ENCODE measurements around the gene IGHMBP2. TPM values are rescaled to one million over a fixed set of nuclear protein-coding genes. Genes with fewer than 3 reads are reported as not detected.

Gene IGHMBP2
- total RNA-seq, 2 experiments from 2014 or later, result 17.5 to 18.5 TPM

DNA sequence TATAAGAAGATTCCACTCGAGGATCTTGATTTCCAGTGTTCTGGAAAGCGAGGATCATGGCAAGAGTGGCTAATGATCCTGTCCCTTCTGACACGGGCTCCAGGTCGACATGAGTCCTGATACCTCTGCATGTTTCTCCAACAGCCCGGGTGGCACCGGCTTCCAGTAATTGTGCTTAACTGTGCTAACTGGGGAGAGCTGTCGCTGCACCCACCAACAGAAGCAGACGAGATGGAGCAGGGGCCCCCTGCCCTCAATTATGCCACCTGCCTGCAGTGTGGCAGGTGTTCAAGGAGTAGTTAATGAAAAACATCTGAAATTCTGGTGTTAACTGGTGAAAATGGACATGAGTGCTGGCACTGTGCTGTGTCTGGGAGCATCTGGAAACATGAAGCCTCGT lies 6.2 kb upstream of the IGHMBP2 start:
- no peak for DNase-seq
- no peak overlapping the region for H3K27ac Mint-ChIP-seq
- no peak for ATAC-seq (ENCODE audit: poor library complexity)
- peaks cover 83% of the 10 kb centered on the region for H3K36me3 Mint-ChIP-seq (ENCODE audit: low read depth)
- ChIA-PET POLR2A (no interaction called here), CTCF (no interaction called here)
- no peak overlapping the region for H3K4me3 Mint-ChIP-seq
- Histone ChIP-seq H3K4me1 (ENCODE audit: insufficient read depth, low read length) (peaks cover 7% of the 10 kb centered on the region), H3K27me3 (ENCODE audit: control insufficient read depth in 1 of 2, insufficient read depth in 2 of 2, low read length in 2 of 2) (no peaks in the 10 kb centered on the region), H3K4me3 (ENCODE audit: low read length) (no peak overlapping the region), H3K9me3 (ENCODE audit: control insufficient read depth in 1 of 2, insufficient read depth in 1 of 2, low read length in 2 of 2) (no peaks in the 10 kb centered on the region), H3K36me3 (ENCODE audit: insufficient read depth, low read length) (peaks cover 61% of the 10 kb centered on the region), H3K27ac (ENCODE audit: low read depth in 1 of 2, low read length in 2 of 2) (no peak overlapping the region)
- TF ChIP-seq, protein P1, sequence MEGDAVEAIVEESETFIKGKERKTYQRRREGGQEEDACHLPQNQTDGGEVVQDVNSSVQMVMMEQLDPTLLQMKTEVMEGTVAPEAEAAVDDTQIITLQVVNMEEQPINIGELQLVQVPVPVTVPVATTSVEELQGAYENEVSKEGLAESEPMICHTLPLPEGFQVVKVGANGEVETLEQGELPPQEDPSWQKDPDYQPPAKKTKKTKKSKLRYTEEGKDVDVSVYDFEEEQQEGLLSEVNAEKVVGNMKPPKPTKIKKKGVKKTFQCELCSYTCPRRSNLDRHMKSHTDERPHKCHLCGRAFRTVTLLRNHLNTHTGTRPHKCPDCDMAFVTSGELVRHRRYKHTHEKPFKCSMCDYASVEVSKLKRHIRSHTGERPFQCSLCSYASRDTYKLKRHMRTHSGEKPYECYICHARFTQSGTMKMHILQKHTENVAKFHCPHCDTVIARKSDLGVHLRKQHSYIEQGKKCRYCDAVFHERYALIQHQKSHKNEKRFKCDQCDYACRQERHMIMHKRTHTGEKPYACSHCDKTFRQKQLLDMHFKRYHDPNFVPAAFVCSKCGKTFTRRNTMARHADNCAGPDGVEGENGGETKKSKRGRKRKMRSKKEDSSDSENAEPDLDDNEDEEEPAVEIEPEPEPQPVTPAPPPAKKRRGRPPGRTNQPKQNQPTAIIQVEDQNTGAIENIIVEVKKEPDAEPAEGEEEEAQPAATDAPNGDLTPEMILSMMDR (IDR thresholded peaks at IDR 0.05), result no peak
- H3K27me3 Mint-ChIP-seq, result no peaks in the 10 kb centered on the region
- intact Hi-C loops (cut with DNase I, micrococcal nuclease), result no loop called here
- peaks cover 16% of the 10 kb centered on the region for H3K4me1 Mint-ChIP-seq (ENCODE audit: low read depth)
- H3K9me3 Mint-ChIP-seq, result no peaks in the 10 kb centered on the region

DNA sequence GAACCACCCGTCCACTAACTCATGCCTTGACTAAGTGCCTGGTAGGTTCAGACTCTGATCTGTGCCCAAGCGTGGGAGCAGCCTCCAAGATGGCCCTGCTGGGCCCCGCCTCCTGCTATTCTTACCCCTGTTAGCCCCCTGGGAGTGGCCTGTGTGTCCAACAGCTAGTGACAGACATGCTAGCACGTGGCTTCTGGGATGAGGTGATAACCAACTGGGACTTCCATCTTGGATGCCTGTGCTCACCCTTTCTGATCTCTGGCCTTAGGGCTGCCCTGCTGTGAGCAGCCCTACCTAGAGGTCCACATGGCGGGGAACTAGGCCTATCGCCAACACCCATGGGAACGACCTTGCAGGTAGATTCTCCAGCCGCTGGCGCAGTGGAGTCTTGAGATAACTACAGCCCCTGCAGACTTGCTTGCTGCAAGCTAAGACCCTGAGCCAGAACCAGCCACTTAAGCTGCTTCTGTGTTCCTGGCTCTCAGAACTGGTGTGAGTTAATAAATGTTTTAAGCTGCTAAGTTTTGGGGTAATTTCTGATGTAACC lies 2.8 kb upstream of the IGHMBP2 start:
- Mint-ChIP-seq H3K9me3 (no peaks in the 10 kb centered on the region), H3K27ac (no peak overlapping the region), H3K36me3 (ENCODE audit: low read depth) (peaks cover 83% of the 10 kb centered on the region), H3K4me3 (peak overlapping the region; percentile 13), H3K4me1 (ENCODE audit: low read depth) (peaks cover 47% of the 10 kb centered on the region), H3K27me3 (no peaks in the 10 kb centered on the region)
- Histone ChIP-seq H3K9me3 (ENCODE audit: control insufficient read depth in 1 of 2, insufficient read depth in 1 of 2, low read length in 2 of 2) (no peaks in the 10 kb centered on the region), H3K27ac (ENCODE audit: low read depth in 1 of 2, low read length in 2 of 2) (no peak overlapping the region), H3K27me3 (ENCODE audit: control insufficient read depth in 1 of 2, insufficient read depth in 2 of 2, low read length in 2 of 2) (no peaks in the 10 kb centered on the region), H3K36me3 (ENCODE audit: insufficient read depth, low read length) (peaks cover 40% of the 10 kb centered on the region), H3K4me1 (ENCODE audit: insufficient read depth, low read length) (peaks cover 31% of the 10 kb centered on the region), H3K4me3 (ENCODE audit: low read length) (no peak overlapping the region)
- no peak for ATAC-seq (ENCODE audit: poor library complexity)
- DNase-seq, result no peak
- POLR2A ChIA-PET, result no interaction called here
- intact Hi-C loops (cut with DNase I, micrococcal nuclease), result loop anchor here (5.0 to 10.0 kb wide), 6 partner anchors 59 to 1304 kb away; partner anchors contain the start of genes CPT1A (in 2 of the 2), FADD (in 1 of the 2), PPP6R3 (in 1 of the 2) and TPCN2 (in 1 of the 2)
- CTCF ChIA-PET, result no interaction called here
- TF ChIP-seq, protein P1 (IDR thresholded peaks at IDR 0.05), result no peak

DNA sequence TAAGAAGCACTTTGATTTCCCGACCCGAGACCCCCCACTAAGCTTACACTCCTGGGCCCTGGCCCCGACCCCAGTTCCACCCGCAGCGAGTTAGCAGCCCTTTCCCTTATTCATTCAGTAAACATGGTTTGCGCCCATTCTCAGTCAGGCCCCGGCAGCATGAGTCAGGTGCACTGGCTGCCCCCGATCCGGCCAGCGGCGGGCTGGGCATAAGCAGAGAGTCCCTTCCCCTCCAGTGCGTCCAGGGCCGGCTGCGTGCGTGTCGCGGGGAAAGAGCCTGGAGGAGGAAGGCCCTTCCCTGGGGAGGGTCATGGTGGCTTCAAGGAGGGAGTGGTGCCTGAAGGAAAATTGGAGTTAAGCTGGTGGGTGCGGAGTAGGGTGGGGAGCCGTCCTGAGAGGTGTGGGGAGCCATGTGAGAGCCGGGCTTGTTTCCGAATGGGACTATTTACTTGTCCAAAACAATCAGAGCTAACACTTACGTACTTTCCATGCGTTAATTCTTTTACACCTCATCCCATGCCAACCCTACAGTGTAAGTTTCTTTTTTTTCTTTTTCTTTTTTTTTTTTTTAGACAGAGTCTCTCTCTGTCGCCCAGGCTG lies 657 bp downstream of the IGHMBP2 start:
- no peaks in the 10 kb centered on the region for H3K27me3 ChIP-seq (ENCODE audit: control insufficient read depth in 1 of 2, insufficient read depth in 2 of 2, low read length in 2 of 2)
- H3K9me3 Mint-ChIP-seq, result no peaks in the 10 kb centered on the region
- DNase-seq (peak in 10 of 14 experiments; percentile 4 to 45 (median 14)), ATAC-seq (ENCODE audit: poor library complexity) (peak; percentile 29)
- peak overlapping the region; percentile 98 for H3K4me3 Mint-ChIP-seq
- POLR2A ChIA-PET, result interaction anchor here (0.6 to 1.4 kb wide), 5 partner anchors 58 to 444 kb away, joined by 3 read pairs; partner anchors contain the start of gene PPP6R3
- H3K4me3 ChIP-seq (ENCODE audit: low read length), result peak overlapping the region; percentile 95
- CTCF ChIA-PET, result interaction anchor here (0.9 kb wide), 1 partner anchor 61 kb away, joined by 3 read pairs; no protein-coding TSS in a partner anchor
- no peaks in the 10 kb centered on the region for H3K9me3 ChIP-seq (ENCODE audit: control insufficient read depth in 1 of 2, insufficient read depth in 1 of 2, low read length in 2 of 2)
- peaks cover 31% of the 10 kb centered on the region for H3K4me1 ChIP-seq (ENCODE audit: insufficient read depth, low read length)
- H3K27ac Mint-ChIP-seq, result peak overlapping the region; percentile 92
- peaks cover 21% of the 10 kb centered on the region for H3K36me3 ChIP-seq (ENCODE audit: insufficient read depth, low read length)
- peaks cover 76% of the 10 kb centered on the region for H3K36me3 Mint-ChIP-seq (ENCODE audit: low read depth)
- H3K4me1 Mint-ChIP-seq (ENCODE audit: low read depth), result peaks cover 50% of the 10 kb centered on the region
- intact Hi-C loops (cut with DNase I, micrococcal nuclease), result loop anchor here (5.0 to 10.0 kb wide), 6 partner anchors 62 to 1300 kb away; partner anchors contain the start of genes CPT1A (in 2 of the 2), FADD (in 1 of the 2), PPP6R3 (in 1 of the 2) and TPCN2 (in 1 of the 2)
- no peaks in the 10 kb centered on the region for H3K27me3 Mint-ChIP-seq
- TF ChIP-seq, protein P1 (IDR thresholded peaks at IDR 0.05), result no peak
- H3K27ac ChIP-seq (ENCODE audit: low read depth in 1 of 2, low read length in 2 of 2), result peak overlapping the region; percentile 57 to 67
